SK-N-MC (cell line): ENCODE data around the gene ARHGEF6.

Experiments
- EZH2 ChIP-seq: fragments of 200-600 bp; sonication (generic); IDR thresholded peaks from one replicate; pipeline ENCODE4 v1.6.1; 2017; ENCODE audit warnings: antibody characterized with exemption
- FOXP2 ChIP-seq: optimal IDR thresholded peaks from 2 replicates; pipeline ENCODE3; 2011; ENCODE audit warnings: mild to moderate bottlenecking, moderate library complexity; ENCODE audit not compliant: insufficient read depth; ENCODE audit errors: extremely low read length, control extremely low read depth
- POLR2AphosphoS5 ChIP-seq: IDR thresholded peaks from 2 replicates; pipeline ENCODE4 v1.6.1; 2012; ENCODE audit warnings: mild to moderate bottlenecking, low read depth, low read length, borderline replicate concordance

GRCh38 chrX:136708348-136708747 lies 72.4 kb downstream of the ARHGEF6 start:
- TF ChIP-seq POLR2AphosphoS5 (no peak), EZH2 (no peak), FOXP2 (no peak)
